Astrocyte of the hippocampus (primary cell): ENCODE data around the gene MAP3K12.
"Not testable (repeated sequence)": the region's sequence is repeated elsewhere in the genome, so short reads cannot be mapped to it uniquely, and the experiment has no call there.

Experiments
- DNase-seq: peaks from one replicate; pipeline ENCODE4 v3.0.0; 2011; ENCODE audit warnings: low read depth, low spot score

Gene MAP3K12, protein sequence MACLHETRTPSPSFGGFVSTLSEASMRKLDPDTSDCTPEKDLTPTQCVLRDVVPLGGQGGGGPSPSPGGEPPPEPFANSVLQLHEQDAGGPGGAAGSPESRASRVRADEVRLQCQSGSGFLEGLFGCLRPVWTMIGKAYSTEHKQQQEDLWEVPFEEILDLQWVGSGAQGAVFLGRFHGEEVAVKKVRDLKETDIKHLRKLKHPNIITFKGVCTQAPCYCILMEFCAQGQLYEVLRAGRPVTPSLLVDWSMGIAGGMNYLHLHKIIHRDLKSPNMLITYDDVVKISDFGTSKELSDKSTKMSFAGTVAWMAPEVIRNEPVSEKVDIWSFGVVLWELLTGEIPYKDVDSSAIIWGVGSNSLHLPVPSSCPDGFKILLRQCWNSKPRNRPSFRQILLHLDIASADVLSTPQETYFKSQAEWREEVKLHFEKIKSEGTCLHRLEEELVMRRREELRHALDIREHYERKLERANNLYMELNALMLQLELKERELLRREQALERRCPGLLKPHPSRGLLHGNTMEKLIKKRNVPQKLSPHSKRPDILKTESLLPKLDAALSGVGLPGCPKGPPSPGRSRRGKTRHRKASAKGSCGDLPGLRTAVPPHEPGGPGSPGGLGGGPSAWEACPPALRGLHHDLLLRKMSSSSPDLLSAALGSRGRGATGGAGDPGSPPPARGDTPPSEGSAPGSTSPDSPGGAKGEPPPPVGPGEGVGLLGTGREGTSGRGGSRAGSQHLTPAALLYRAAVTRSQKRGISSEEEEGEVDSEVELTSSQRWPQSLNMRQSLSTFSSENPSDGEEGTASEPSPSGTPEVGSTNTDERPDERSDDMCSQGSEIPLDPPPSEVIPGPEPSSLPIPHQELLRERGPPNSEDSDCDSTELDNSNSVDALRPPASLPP

DNA sequence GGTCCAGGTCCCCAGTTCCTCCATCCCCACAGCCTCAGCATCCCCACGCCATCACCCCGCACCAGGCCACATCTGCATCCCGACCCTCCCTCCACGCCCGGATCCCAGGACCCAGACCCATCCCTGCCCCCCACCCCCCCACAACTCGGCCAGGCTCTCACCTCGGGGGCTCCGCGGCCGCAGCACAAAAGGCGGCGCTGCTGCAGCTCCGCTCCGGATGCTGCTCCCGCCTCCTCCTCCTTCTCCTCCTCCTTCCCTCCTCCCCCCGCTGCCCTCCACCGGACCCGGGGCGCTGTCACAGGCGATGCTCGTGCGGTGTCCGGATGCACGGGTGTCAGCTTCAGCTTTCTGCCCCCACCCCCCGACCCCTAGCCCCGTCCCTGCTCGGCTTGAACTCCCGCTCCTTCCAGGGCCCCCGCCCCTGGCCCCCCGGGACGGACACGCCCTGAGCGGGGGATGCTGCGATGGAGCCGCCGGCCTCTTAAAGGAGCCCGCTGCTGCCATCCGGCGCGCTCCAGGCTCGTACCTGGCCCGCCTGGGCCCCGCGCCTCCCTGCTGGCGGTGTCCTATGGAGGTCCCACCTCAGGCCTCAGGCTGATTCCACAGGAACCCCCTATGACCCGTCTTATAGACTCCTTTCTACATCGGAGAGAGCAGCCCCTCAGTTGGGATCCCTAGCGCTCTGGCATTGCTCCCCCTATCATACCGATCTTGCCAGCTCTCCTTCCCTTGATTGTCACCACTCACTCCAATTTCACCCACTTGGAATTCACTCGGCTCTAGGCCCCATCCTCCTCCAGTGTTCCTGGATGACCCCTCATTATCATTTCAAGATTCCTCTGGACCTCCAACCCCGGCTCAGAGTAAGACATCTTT lies at the start of gene MAP3K12:
Gene MAP3K12, minus strand, starts transcription at position 193 of the 876 bp plus-strand sequence. CDS start 12,067 bp downstream, outside the sequence.
- DNase-seq, result peak; percentile 79

GRCh38 chr12:53548354-53548753 lies 49.1 kb upstream of the MAP3K12 start:
- not testable (repeated sequence) for DNase-seq

GRCh38 chr12:53543539-53543938 lies 44.3 kb upstream of the MAP3K12 start:
- peak; percentile 84 for DNase-seq

GRCh38 chr12:53539526-53539925 lies 40.3 kb upstream of the MAP3K12 start:
- DNase-seq, result no peak

GRCh38 chr12:53538209-53538689 lies 39.0 kb upstream of the MAP3K12 start:
- DNase-seq, result peak; percentile 33

GRCh38 chr12:53536962-53537361 lies 37.7 kb upstream of the MAP3K12 start:
- DNase-seq, result no peak

- no peak for DNase-seq
Measured at GRCh38 chr12:53533471-53533870, 34.2 kb upstream of the MAP3K12 start.

- DNase-seq, result no peak
Measured at GRCh38 chr12:53532524-53533445, 33.5 kb upstream of the MAP3K12 start.

DNA sequence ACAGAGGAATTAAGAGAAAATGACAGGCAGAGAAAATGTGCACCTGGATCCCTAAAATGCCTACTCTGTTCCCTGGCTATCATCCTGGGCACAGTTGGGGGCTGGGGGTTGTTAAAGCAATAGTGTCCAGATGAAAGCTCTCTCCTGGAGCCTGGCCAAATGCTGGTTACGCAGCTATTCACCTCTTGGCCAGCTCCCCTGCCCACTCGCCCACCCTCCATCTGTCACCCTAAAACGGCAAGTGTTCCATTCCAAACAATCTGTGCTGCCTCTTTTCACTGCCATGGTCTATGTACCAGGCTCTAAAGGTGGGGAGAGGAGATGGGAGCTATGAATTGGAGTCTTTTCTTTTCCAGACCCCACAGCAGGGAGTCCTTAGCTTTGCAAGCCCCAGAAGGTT lies 32.8 kb upstream of the MAP3K12 start:
- DNase-seq, result no peak

- peak; percentile 29 for DNase-seq
Measured at GRCh38 chr12:53530920-53531319, 31.7 kb upstream of the MAP3K12 start.

DNA sequence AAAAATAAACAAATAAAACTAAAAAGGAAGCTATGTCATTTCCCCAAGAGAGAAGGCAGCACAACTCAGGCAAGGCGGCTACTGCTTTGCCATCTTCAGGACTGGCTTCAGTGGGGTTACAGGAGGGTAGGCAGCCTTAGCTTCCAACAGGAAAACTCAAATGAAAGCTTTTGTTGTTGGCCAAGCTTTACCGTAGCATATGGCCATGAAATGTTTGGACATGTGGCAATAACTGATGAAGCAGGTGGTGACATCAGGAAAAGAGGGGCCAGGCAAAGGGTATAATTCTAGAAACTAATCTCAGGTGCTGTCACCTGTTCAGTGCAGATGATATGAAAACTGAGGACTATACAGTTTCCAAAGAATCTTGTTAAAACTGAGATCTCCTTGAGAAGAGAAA lies 30.8 kb upstream of the MAP3K12 start:
- DNase-seq, result no peak

- DNase-seq, result no peak
Measured at GRCh38 chr12:53524476-53524875, 25.2 kb upstream of the MAP3K12 start.

- no peak for DNase-seq
Measured at GRCh38 chr12:53523131-53523530, 23.9 kb upstream of the MAP3K12 start.

DNA sequence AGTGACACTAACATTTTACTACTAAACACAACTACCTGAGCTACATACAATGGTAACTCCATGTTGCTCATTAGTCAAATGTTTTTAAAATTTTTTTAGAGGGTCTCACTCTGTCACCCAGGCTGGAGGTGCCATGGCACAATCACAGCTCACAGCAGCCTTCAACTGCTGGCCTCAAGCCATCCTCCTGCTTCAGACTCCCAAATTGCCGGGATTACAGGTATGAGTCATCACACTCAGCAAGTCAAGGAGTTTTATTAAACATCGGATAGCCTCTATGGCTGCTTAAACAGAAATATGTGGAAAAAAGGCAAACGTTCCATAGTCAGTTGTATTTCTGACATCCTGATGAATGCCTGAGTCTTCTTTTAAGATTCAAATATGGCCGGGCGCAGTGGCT lies 19.1 kb upstream of the MAP3K12 start:
- DNase-seq, result no peak

- DNase-seq, result no peak
Measured at GRCh38 chr12:53516758-53517455, 17.6 kb upstream of the MAP3K12 start.

DNA sequence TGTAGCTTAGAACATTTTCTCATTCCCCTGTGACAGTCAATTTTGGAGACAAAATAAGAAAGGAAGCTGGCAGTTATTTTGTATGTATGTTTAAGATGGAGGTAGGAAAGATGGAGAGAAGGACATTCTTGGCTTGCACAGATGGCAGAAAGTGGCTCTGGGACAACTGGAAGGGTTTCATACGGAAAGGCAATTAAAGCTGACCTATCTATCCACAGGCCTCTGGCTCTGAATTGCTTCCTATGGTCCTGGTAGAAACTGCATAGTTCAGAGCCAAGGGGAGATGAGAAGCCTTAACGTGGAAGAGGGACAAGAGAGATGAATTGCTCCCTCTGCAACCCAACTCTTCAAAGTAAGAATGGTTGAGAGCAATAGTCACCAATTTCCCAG lies 16.0 kb upstream of the MAP3K12 start:
- DNase-seq, result no peak

DNA sequence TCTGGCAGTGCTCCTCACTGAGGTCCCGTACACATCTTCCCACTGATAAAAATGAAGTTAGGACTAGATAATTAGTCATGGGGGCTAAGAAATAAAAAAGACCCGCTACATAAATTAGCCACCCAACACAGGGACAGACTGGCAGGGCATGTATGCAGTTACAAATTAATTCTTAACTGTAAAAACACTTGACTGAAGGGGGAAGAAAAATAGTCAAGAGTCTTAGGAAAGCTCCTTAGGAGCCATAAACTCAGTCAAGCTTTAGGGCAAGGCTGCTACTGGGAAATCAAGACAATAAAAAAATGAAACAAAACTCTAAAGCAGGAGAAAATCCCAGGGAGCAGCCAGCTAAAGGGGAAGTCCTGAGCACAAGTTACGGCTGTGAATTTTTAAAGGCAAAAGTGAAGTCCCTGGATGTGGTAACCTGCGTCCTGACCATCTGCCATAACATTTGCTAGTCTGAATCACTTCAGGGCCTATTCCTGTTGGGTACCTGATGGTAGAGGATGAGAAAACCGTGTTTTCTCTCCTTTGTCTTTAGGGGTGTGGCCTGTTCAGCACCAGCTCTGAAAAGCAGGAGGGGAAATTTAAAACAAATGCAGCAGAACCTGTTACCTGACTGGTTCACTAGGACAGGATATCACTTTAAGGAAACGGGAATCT lies 15.5 kb upstream of the MAP3K12 start:
- DNase-seq, result no peak

- no peak for DNase-seq
Measured at GRCh38 chr12:53513712-53514410, 14.6 kb upstream of the MAP3K12 start.
